Vagina (tissue), 2 donors: ENCODE measurements around the gene RGS6.

Experiments used
- CTCF ChIP-seq, 3 experiments: fragments of 450-650 bp in 2 of 3; fragments of 200-600 bp in 1 of 3; sonication (generic) in 1 of 3; IDR thresholded peaks; one replicate each; pipeline ENCODE4 v1.5.1; 2017 to 2019; ENCODE audit warnings: antibody characterized with exemption in 3 of 3, mild to moderate bottlenecking in 2 of 3, moderate library complexity in 2 of 3
- POLR2A ChIP-seq, 2 donors: fragments of 450-650 bp; IDR thresholded peaks; one replicate each; pipeline ENCODE4 v1.6.1; 2017; ENCODE audit warnings: antibody characterized with exemption in 2 of 2, mild to moderate bottlenecking in 2 of 2, moderate library complexity in 2 of 2

GRCh38 chr14:71947947-71948500 lies 15.8 kb downstream of the RGS6 start:
- TF ChIP-seq CTCF (IDR thresholded peaks at IDR 0.05), result no peak
- no peak for TF ChIP-seq POLR2A (IDR thresholded peaks at IDR 0.05)
